GM19455 (cell line): ENCODE data around the gene ITPR1.

ENCODE experiments used
- ATAC-seq: cut with Tn5 transposase; IDR thresholded peaks from one replicate; pipeline ENCODE4 v1.9.1; 2021; ENCODE audit not compliant: unreplicated experiment

ITPR1 gene

DNA sequence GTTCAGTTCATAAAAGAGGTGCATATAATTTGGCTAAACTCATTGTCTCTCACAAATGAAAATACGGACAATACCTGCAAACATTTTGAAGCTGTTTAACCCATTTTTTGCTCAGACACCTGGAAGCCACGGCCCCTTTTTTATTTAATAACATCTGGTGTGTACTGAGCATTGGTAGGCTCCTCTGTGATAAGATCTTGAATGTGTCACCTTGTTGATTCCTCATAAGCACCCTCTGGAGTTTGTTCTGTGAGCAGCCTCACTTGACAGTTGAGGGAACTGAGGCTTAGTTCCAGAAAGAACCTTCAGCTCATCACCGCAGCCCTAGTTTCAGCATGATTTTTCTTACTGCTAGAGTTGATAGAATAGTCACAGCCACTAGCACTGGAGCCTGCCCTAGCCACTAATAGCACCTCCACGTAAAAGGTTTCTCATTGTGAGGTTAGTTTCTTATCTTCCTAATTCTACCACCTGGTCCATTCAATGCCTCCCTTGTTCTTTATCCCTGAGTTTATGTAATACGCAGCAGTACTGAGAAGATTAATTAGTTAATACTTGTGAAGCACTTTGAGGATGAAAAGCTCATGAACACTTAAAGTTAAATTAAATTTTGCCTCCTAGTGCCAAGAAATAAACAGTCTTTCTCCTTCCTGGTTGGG, 71.9 kb downstream of the ITPR1 start:
- ATAC-seq, result no peak

DNA sequence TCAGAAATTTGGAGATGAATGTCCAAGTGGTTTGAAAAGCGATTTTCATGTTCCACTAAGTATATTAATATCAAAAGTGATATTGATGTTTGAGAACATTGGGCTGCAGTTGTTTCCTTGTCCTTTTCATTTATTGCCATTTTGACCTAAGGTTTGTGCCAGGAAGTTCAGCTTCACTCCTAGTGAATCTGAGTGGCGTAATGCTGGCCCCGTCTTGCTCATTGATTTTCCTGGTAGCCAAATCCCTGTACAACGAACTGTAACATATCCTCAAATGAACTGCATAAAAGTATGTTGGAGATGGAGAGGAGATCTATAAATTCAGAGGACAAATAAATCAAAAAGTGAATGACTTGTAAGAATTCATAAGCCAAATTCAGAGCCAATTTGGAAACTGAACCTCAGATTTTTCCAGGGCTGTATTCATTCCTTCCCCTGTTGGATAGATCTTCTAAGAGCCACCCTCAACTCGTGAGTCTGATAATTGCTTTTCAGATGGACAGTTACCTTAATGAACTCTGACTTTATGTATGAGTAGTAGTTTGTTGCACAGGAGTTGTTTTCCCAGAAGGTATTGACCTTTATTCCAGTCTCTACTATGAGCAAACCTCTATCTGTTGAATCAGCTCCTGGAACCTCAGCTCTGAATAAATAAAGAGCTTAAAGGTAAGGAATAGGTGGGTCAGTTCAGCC, 72.8 kb downstream of the ITPR1 start:
- ATAC-seq, result no peak

GRCh38 chr3:4568841-4569240, 75.7 kb downstream of the ITPR1 start:
- ATAC-seq, result no peak

DNA sequence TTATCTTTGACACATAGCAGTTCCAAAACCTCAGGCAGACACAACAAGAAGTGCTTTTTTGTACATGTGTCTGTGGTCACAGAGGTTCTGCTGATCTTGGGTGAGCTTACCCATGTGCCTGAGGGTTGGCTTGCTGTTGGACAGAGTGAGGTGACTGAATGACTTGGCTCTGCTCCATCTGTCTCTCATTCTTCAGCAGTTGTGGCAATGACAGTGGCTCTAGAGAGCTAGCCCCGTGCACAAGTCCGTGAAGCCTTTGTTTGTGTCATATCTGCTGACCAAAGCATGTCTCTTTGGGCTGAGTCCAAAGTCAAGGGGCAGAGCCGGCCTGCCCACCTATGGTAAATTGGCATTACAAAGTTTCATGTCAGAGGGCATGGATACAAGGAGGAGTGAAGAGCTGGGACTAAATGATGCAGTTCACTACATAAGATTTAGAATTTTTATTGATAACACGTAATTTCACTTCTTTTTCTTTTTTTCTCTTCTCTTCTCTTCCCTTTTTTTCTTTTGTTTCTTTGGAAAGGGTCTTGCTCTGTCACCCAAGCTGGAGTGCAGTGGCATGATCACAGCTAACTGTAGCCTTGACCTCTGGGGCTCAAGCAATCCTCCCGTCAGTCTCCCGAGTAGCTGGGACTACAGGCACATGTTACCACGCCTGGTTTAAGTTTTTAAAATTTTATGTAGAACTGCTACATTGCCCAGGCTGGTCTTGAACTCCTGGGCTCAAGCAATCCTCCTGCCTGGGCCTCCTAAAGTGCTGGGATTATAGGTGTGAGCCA, 77.9 kb downstream of the ITPR1 start:
- ATAC-seq, result no peak

DNA sequence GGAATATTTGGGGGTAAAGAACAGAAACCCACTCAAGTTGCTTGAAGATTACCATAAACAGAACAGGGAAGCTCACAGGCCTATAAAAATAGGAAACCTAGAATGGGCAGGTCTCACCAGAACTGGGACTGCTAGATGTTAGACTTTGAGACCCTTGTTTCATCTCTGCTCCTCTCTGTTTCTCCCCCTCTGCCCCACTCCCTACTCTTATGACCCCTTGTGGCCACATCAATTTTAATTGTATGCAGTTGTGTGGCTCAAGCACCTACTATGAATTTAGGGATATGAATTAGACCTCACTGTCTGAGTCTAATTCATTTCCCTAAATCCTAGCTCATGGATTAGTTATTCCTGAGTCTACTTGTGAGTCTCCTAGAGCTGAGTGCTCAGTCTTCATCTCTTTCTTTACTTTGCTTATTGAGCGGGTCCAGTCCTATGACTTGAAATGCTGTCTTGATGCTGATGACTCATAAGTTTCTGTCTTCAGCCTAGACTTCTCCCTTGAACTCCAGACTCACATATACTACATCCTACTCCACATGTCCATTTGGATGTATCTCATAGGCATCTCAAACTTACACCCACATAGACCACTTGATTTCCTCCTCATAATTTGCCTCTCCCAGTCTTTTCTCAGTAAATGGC, 78.7 kb downstream of the ITPR1 start:
- ATAC-seq, result no peak

- no peak for ATAC-seq
These were observed 80.0 kb downstream of the ITPR1 start for GRCh38 chr3:4573153-4573552.

- no peak for ATAC-seq
These were observed 81.3 kb downstream of the ITPR1 start for GRCh38 chr3:4574426-4574965.

DNA sequence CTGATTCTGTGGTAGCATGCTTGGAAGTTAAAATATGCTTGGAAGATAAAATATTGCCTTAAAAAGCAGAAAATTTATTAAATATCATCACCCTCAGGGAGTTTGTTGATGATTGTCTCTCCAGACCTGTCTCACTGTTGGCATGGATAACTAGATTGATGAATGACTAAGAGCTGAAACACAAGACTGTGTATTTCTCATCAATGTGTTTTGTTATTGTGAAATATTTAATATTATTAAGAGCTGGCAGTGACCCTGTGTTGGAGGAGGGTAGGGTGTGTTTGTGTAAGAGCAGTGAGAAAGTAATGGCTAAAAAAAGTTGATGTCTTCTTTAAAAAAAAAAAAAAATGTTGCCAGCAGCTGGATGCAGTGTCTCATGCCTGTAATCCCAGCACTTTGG, 82.2 kb downstream of the ITPR1 start:
- ATAC-seq, result no peak

GRCh38 chr3:4577721-4578120, 84.6 kb downstream of the ITPR1 start:
- ATAC-seq, result no peak

DNA sequence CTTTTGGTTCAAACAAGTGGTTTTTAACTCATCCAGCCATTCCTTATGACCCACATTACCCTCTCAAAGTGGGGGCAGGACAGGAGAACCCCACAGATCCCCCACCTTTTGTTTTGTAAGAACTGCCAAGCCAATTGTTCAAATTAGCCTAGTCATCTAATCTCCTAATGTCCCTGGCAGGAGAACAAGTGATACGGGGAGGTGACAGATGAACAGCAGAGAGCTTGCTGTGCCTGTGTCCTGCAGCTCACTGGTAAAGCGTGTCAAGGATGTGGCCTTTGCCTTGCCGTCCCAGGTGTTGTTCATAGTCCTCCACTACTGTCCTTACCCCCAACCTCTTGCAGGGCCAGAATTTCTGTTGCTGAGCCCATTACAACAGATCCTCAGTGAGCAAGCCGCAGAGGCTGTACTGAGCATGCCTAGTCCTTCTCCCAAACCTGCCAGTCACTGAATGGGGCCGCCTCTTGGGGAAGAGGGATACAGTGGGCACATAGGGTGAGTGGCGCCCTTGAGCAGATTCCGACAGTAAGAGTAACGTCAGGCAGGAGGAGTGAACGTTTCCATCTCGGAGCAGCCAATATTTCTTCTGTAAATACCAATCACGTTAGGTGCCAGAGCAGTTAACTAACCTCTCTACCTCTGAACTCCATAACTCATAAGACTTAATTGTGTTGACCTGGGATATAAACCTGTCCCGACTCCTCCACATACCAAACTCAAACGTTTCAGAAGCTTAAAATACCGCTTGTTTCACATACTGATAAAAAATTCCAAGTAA, 87.4 kb downstream of the ITPR1 start:
- no peak for ATAC-seq

GRCh38 chr3:4581124-4581424, 87.9 kb downstream of the ITPR1 start:
- ATAC-seq, result no peak

- ATAC-seq, result no peak
These were observed 88.3 kb downstream of the ITPR1 start for GRCh38 chr3:4581498-4581897.

DNA sequence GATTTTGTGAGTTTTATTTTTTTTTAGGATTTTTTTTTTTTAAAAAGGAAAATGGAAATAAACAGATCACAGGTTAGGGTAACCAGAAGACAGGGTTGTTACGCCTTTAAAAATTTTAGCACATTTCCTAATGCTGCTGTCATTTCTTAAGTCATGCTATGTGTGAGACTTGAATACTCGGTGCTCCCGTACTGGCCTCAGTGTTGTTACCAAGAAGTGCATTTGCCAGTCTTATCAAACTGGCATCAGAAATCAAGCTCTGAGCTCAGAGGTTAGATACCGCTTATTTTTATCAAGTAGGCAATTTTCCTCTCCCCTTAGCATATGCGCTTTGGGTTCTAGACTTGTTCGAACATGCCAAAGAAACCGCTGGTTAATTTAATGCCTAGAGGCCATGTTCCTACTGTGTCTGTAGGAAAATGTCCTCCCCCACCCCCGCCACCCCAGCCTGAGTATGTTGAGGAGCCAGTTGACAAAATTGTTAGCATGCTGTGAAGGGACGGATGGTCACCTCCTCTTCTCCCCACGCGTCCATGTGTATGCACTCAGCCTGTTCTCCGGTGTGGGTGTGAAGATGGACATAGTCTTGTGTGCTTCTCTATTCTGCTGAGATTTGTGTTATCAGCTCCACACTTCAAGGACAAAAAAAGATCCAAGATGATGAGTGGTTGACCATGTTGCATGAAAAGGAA, 88.9 kb downstream of the ITPR1 start:
- no peak for ATAC-seq

DNA sequence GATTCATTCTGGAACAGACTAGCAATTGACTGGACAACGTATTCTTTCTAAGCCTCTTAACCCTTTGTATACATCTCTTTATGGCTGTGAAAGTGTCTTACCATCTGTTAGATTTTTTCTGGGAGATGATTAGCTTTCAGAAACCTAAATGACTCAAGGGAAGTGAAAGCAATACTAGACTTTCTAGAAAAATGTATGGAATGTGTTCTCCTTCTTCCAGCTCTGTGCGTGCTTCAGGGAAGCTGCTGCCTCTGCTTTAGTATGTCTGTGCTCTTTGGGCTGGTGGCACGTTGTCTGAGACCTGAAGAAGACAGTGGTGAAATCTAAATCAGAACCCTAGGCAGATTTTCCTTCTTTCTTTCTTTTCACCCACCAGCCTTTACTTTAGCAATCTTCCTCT, 89.5 kb downstream of the ITPR1 start:
- no peak for ATAC-seq

DNA sequence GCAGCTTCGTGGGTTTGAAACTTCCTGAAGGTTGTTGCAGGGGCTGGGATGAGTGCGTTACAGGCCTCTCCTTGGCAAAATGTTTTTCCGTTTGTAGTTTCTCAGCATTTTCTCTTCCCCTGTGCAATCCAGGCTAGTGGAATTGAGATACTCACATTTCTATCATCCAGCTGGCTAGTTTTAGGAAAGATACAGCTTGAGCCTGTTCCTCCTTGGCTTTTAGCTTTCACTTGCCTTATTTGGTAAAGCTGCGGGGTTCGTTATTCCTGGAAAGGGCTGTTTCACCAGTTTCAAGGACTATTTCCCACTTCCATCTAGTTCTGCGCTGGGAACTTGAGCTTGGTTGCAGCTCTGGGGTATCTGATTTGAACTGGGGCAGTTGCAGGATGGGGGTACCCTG, 90.3 kb downstream of the ITPR1 start:
- ATAC-seq, result no peak

DNA sequence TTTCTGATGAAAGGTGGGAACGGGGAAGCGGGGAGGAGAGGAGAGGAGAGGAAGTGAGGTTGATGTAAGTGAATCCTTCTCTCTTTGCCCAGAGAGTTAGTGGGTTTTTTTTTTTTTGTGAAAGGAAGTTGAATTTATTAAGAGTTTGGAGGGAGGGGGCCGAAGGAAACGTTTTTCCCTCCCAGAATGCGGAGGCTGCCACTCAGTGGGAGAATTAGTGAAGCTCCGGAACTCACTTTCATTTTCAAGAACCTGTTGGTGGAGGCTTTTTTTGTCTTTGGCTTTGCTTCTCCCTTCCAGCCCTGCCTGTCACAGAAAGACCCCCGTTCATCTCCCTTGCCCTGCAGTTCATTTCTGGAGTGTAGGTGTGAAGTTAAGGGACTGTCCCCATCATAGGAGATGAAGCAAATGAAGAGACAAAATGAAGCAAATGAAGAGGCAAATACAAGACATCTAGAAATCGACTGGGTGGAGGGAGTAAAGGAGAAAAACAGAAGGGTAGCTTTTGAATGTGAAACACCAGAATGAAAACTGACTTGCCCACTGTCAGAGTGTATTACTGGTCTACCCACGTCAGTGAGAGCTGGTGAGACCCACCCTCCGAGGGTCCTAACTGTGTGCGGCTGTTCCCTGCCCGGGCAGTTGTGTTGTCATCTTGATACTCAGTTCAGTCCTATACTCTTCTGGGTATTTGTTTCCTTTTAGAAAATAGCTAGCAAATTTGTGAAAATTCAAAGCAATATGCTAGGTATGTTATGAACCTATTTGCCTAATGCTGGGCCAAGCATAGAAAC, 91.5 kb downstream of the ITPR1 start:
- no peak for ATAC-seq

GRCh38 chr3:4586381-4586780, 93.2 kb downstream of the ITPR1 start:
- ATAC-seq, result no peak

DNA sequence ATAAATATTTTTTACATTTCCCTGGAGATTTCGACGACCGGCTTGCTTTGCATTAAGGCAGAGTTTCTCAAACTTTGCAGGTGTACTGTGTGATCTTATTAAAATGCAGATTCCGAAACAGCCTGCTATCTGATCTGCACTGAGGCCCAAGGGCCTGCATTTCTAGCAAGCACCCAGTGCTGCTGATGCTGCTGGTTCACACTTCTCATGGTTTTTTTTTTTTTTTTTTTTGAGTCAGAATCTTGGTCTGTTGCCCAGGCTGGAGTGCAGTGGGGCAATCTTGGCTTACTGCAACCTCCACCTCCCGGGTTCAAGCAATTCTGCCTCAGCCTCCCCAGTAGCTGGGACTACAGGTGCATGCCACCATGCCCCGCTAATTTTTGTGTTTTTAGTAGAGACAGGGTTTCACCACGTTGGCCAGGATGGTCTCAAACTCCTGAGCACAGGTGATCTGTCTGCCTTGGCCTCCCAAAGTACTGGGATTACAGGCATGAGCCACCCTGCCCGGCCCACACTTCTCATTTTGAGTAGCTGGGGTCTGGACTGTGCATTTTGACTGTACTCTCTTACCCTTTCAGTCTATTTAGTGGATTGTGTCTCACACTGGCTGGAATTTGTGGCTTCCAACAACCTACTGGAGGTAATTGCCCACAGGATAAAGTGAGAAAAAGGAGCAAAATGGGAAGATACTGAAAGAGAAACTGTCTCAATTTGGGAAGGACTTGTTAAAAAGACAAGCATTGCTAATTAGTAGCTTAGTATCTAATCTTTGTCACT, 94.1 kb downstream of the ITPR1 start:
- ATAC-seq, result no peak

DNA sequence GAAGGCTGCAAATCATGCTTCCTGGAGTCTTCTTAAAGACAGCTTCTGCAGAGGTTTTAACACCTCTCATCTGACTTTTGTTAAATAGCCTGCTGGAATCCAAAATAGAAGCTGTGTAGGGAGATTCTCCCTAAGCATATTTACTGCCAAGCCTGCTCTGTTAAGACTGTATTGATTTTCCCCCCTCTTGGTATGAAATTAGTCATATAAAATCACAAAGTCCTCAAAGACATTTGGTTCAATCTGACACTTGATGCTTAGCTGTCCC, 94.6 kb downstream of the ITPR1 start:
- ATAC-seq, result no peak
